ENCODE data around the gene KLC3.

KLC3 gene

GRCh38 chr19:45298264-45298663, 42.3 kb upstream of the KLC3 start:
- TF ChIP-seq CTCF (IDR thresholded peaks at IDR 0.05; ENCODE audit: low read depth, low read length) = no peak
- H3K4me3 ChIP-seq (ENCODE audit: low read depth, low read length) = no peak overlapping the region

- TF ChIP-seq CTCF (IDR thresholded peaks at IDR 0.05; ENCODE audit: low read depth, low read length) = no peak
- H3K4me3 ChIP-seq (ENCODE audit: low read depth, low read length) = no peak overlapping the region
Observed at GRCh38 chr19:45299719-45300118, 40.8 kb upstream of the KLC3 start.

- TF ChIP-seq CTCF (IDR thresholded peaks at IDR 0.05; ENCODE audit: low read depth, low read length) = no peak
- H3K4me3 ChIP-seq (ENCODE audit: low read depth, low read length) = no peak overlapping the region
Observed at GRCh38 chr19:45302416-45302815, 38.1 kb upstream of the KLC3 start.

- no peak overlapping the region for H3K4me3 ChIP-seq (ENCODE audit: low read depth, low read length)
- TF ChIP-seq CTCF (IDR thresholded peaks at IDR 0.05; ENCODE audit: low read depth, low read length) = no peak
Observed at GRCh38 chr19:45303269-45304060, 37.1 kb upstream of the KLC3 start.

- TF ChIP-seq CTCF (IDR thresholded peaks at IDR 0.05; ENCODE audit: low read depth, low read length) = no peak
- no peak overlapping the region for H3K4me3 ChIP-seq (ENCODE audit: low read depth, low read length)
Observed at GRCh38 chr19:45304141-45304926, 36.2 kb upstream of the KLC3 start.

- no peak for TF ChIP-seq CTCF (IDR thresholded peaks at IDR 0.05; ENCODE audit: low read depth, low read length)
- no peak overlapping the region for H3K4me3 ChIP-seq (ENCODE audit: low read depth, low read length)
Observed at GRCh38 chr19:45305007-45305406, 35.5 kb upstream of the KLC3 start.

GRCh38 chr19:45305421-45305820, 35.1 kb upstream of the KLC3 start:
- H3K4me3 ChIP-seq (ENCODE audit: low read depth, low read length) = no peak overlapping the region
- no peak for TF ChIP-seq CTCF (IDR thresholded peaks at IDR 0.05; ENCODE audit: low read depth, low read length)
